HG03135 (cell line): ENCODE data around the gene IFT22.
"Not testable (repeated sequence)": the region's sequence is repeated elsewhere in the genome, so short reads cannot be mapped to it uniquely, and the experiment has no call there.

Source experiments
- ATAC-seq: cut with Tn5 transposase; IDR thresholded peaks from one replicate; pipeline ENCODE4 v1.9.1; 2021; ENCODE audit warnings: mild to moderate bottlenecking, moderate library complexity; ENCODE audit not compliant: unreplicated experiment

Gene IFT22

GRCh38 chr7:101315336-101315735 is 6.3 kb downstream of the IFT22 start:
- ATAC-seq, result no peak

- no peak for ATAC-seq
Observed at GRCh38 chr7:101308245-101309085, 13.1 kb downstream of the IFT22 start.

- no peak for ATAC-seq
Observed at GRCh38 chr7:101306307-101306706, 15.3 kb downstream of the IFT22 start.

GRCh38 chr7:101303102-101303701 is 18.4 kb downstream of the IFT22 start:
- ATAC-seq, result no peak

GRCh38 chr7:101302641-101303101 is 18.9 kb downstream of the IFT22 start:
- no peak for ATAC-seq

GRCh38 chr7:101300465-101301376 is 20.9 kb downstream of the IFT22 start:
- no peak for ATAC-seq

GRCh38 chr7:101299511-101300464 is 21.8 kb downstream of the IFT22 start:
- ATAC-seq, result no peak

GRCh38 chr7:101294832-101295121 is 26.8 kb downstream of the IFT22 start:
- no peak for ATAC-seq

GRCh38 chr7:101294039-101294831 is 27.4 kb downstream of the IFT22 start:
- ATAC-seq, result no peak

GRCh38 chr7:101293069-101294021 is 28.3 kb downstream of the IFT22 start:
- ATAC-seq, result not testable (repeated sequence)

GRCh38 chr7:101292566-101292965 is 29.0 kb downstream of the IFT22 start:
- ATAC-seq, result not testable (repeated sequence)

GRCh38 chr7:101290186-101291037 is 31.2 kb downstream of the IFT22 start:
- ATAC-seq, result not testable (repeated sequence)

- ATAC-seq, result peak; percentile 74
Observed at GRCh38 chr7:101289687-101290086, 31.9 kb downstream of the IFT22 start.

GRCh38 chr7:101288439-101288838 is 33.2 kb downstream of the IFT22 start:
- ATAC-seq, result no peak

- ATAC-seq, result no peak
Observed at GRCh38 chr7:101287032-101287431, 34.6 kb downstream of the IFT22 start.

- ATAC-seq, result not testable (repeated sequence)
Observed at GRCh38 chr7:101285880-101286279, 35.7 kb downstream of the IFT22 start.

GRCh38 chr7:101285171-101285570 is 36.4 kb downstream of the IFT22 start:
- ATAC-seq, result no peak
